WERI-Rb-1 (cell line): Measurements from ENCODE around the gene GLB1L.
A peak's percentile ranks its signal among the peaks of the same experiment; 100 is the strongest.

Experiments
- DNase-seq: peaks from one replicate; pipeline ENCODE4 v3.0.0-alpha.2; 2020
- H3K27ac ChIP-seq: fragments of 250-450 bp; sonication (Bioruptor Pico); 2 replicates; pipeline ENCODE4 v1.5.1; 2020; ENCODE audit warnings: mild to moderate bottlenecking, moderate library complexity
- H3K27me3 ChIP-seq: fragments of 250-450 bp; sonication (Bioruptor Pico); 2 replicates; pipeline ENCODE4 v1.5.1; 2021; ENCODE audit warnings: mild to moderate bottlenecking, low read depth, moderate library complexity; ENCODE audit not compliant: insufficient read depth, severe bottlenecking
- H3K36me3 ChIP-seq: fragments of 250-450 bp; sonication (Bioruptor Pico); 2 replicates; pipeline ENCODE4 v1.5.1; 2020; ENCODE audit warnings: mild to moderate bottlenecking, moderate library complexity
- H3K4me3 ChIP-seq: 2 replicates; pipeline ENCODE4 v1.5.1; 2011; ENCODE audit warnings: low read depth, mild to moderate bottlenecking, control low read depth, low read length
- H3K9me3 ChIP-seq: fragments of 250-450 bp; sonication (Bioruptor Pico); 2 replicates; pipeline ENCODE4 v1.5.1; 2021; ENCODE audit warnings: mild to moderate bottlenecking, moderate library complexity; ENCODE audit not compliant: severe bottlenecking
- CTCF ChIP-seq: IDR thresholded peaks from 2 replicates; pipeline ENCODE4 v1.5.1; 2011; ENCODE audit warnings: low read depth, mild to moderate bottlenecking, control low read depth, inconsistent platforms, low read length

The GLB1L gene

GRCh38 chr2:219220652-219221402, 24.4 kb downstream of the GLB1L start:
- DNase-seq: no peak
- H3K27ac ChIP-seq: no peak overlapping the region
- H3K9me3 ChIP-seq: no peaks in the 10 kb centered on the region
- H3K36me3 ChIP-seq: peaks cover 76% of the 10 kb centered on the region
- no peak overlapping the region for H3K4me3 ChIP-seq
- H3K27me3 ChIP-seq: no peaks in the 10 kb centered on the region
- no peak for TF ChIP-seq CTCF

GRCh38 chr2:219219784-219220532, 25.3 kb downstream of the GLB1L start:
- Histone ChIP-seq H3K4me3 (no peak overlapping the region), H3K36me3 (peaks cover 76% of the 10 kb centered on the region), H3K27me3 (no peaks in the 10 kb centered on the region), H3K9me3 (no peaks in the 10 kb centered on the region), H3K27ac (no peak overlapping the region; the same call in 1 of the 2 replicates)
- no peak for TF ChIP-seq CTCF
- no peak for DNase-seq

- Histone ChIP-seq H3K36me3 (peaks cover 76% of the 10 kb centered on the region), H3K27ac (peak within 1 kb of the TSS; percentile 91), H3K9me3 (no peaks in the 10 kb centered on the region), H3K27me3 (no peaks in the 10 kb centered on the region), H3K4me3 (peak within 1 kb of the TSS; percentile 64)
- DNase-seq: peak; percentile 98
- TF ChIP-seq CTCF: no peak
Observed at GRCh38 chr2:219218732-219219701, 26.2 kb downstream of the GLB1L start, which contains the start of gene ABCB6. TSS of gene ABCB6 (minus strand) at chr2:219218958. CDS start at chr2:219218673, 285 bp downstream.

- Histone ChIP-seq H3K27me3 (no peaks in the 10 kb centered on the region), H3K36me3 (peaks cover 76% of the 10 kb centered on the region), H3K9me3 (no peaks in the 10 kb centered on the region), H3K27ac (peak overlapping the region; percentile 91), H3K4me3 (peak overlapping the region; percentile 64)
- TF ChIP-seq CTCF: no peak
- peak; percentile 55 for DNase-seq
Observed at GRCh38 chr2:219218217-219218731, 27.0 kb downstream of the GLB1L start.

- no peak for DNase-seq
- H3K9me3 ChIP-seq: no peaks in the 10 kb centered on the region
- no peak for TF ChIP-seq CTCF
- peaks cover 76% of the 10 kb centered on the region for H3K36me3 ChIP-seq
- H3K27me3 ChIP-seq: no peaks in the 10 kb centered on the region
- no peak overlapping the region; the same call in 1 of the 2 replicates for H3K27ac ChIP-seq
- no peak overlapping the region for H3K4me3 ChIP-seq
Observed at GRCh38 chr2:219216535-219216915, 28.7 kb downstream of the GLB1L start.
